ENCODE data around the gene HBG1. TPM values are rescaled to one million over a fixed set of nuclear protein-coding genes. Genes with fewer than 3 reads are reported as not detected.
"Not testable (repeated sequence)": the region's sequence is repeated elsewhere in the genome, so short reads cannot be mapped to it uniquely, and the experiment has no call there.

HBG1 gene
- polyA plus RNA-seq, 3 donors = not detected

- no peak for DNase-seq
- Histone ChIP-seq H2AFZ (ENCODE audit: insufficient read depth, low read depth, low read length, poor library complexity, severe bottlenecking) (no peak overlapping the region), H3K36me3 (replicated peaks in 1 of 2; ENCODE audit: control insufficient read depth in 1 of 2, insufficient read depth in 2 of 2, low read length in 2 of 2) (no peaks in the 10 kb centered on the region), H3K4me1 (ENCODE audit: control insufficient read depth in 1 of 2, insufficient read depth in 2 of 2, low read length in 2 of 2) (no peaks in the 10 kb centered on the region), H3K9me3 (replicated peaks in 1 of 2; ENCODE audit: control insufficient read depth in 1 of 2, insufficient read depth in 1 of 2, low read length in 2 of 2) (no peaks in the 10 kb centered on the region), H3K9ac (ENCODE audit: insufficient read depth, low read length, poor library complexity, severe bottlenecking) (no peak overlapping the region), H3K27ac (ENCODE audit: low read depth in 1 of 2, low read length in 2 of 2) (no peak overlapping the region), H4K20me1 (ENCODE audit: insufficient read depth, low read length) (no peaks in the 10 kb centered on the region), H3K4me3 (replicated peaks in 1 of 3; ENCODE audit: low read depth in 2 of 3, low read length in 3 of 3) (no peak overlapping the region), H3K79me2 (ENCODE audit: insufficient read depth, low read length) (no peaks in the 10 kb centered on the region), H3K4me2 (replicated peaks; ENCODE audit: extremely low read depth, low read length, poor library complexity, severe bottlenecking) (no peak overlapping the region), H3K27me3 (ENCODE audit: control insufficient read depth in 2 of 2, insufficient read depth in 2 of 2, low read length in 2 of 2) (no peaks in the 10 kb centered on the region)
- Mint-ChIP-seq H3K9me3 (peaks cover 0 to 5% (median 0%) of the 10 kb centered on the region in 7 donors), H3K4me1 (no peaks in the 10 kb centered on the region), H3K27me3 (ENCODE audit: low read depth in 3 of 3) (peaks cover 0 to 4% (median 0%) of the 10 kb centered on the region in 3 donors), H3K4me3 (no peak overlapping the region), H3K27ac (no peak overlapping the region), H3K36me3 (no peaks in the 10 kb centered on the region)
- TF ChIP-seq CTCF (IDR thresholded peaks at IDR 0.05) = no peak
- WGBS (ENCODE audit: insufficient coverage) = 85% methylated on average over 2 of the region's 4 CpGs
- intact Hi-C loops (cut with micrococcal nuclease) = no loop called here
Observed at GRCh38 chr11:5297721-5298323, 48.2 kb upstream of the HBG1 start.

GRCh38 chr11:5294342-5294995 lies 44.8 kb upstream of the HBG1 start:
- H3K4me1 ChIP-seq (ENCODE audit: control insufficient read depth in 1 of 2, insufficient read depth in 2 of 2, low read length in 2 of 2); H3K27me3 ChIP-seq (ENCODE audit: control insufficient read depth in 2 of 2, insufficient read depth in 2 of 2, low read length in 2 of 2); DNase-seq; H3K4me1 Mint-ChIP-seq; H4K20me1 ChIP-seq (ENCODE audit: insufficient read depth, low read length); H3K36me3 ChIP-seq (replicated peaks in 1 of 2; ENCODE audit: control insufficient read depth in 1 of 2, insufficient read depth in 2 of 2, low read length in 2 of 2); H3K27ac Mint-ChIP-seq; H3K9me3 ChIP-seq (replicated peaks in 1 of 2; ENCODE audit: control insufficient read depth in 1 of 2, insufficient read depth in 1 of 2, low read length in 2 of 2); intact Hi-C loops (cut with micrococcal nuclease); H3K4me3 Mint-ChIP-seq; H3K79me2 ChIP-seq (ENCODE audit: insufficient read depth, low read length); H3K27me3 Mint-ChIP-seq (ENCODE audit: low read depth in 3 of 3); H3K4me2 ChIP-seq (replicated peaks; ENCODE audit: extremely low read depth, low read length, poor library complexity, severe bottlenecking); H2AFZ ChIP-seq (ENCODE audit: insufficient read depth, low read depth, low read length, poor library complexity, severe bottlenecking); H3K9me3 Mint-ChIP-seq; H3K4me3 ChIP-seq (replicated peaks in 1 of 3; ENCODE audit: low read depth in 2 of 3, low read length in 3 of 3); H3K27ac ChIP-seq (ENCODE audit: low read depth in 1 of 2, low read length in 2 of 2); H3K36me3 Mint-ChIP-seq; H3K9ac ChIP-seq (ENCODE audit: insufficient read depth, low read length, poor library complexity, severe bottlenecking): not testable (repeated sequence)
- 96% methylated on average over 34 of the region's 41 CpGs for WGBS (ENCODE audit: insufficient coverage)
